GM12872 (cell line): ENCODE data around the gene KLK14.
A peak's percentile ranks its signal among the peaks of the same experiment; 100 is the strongest.

Experiments used
- TF ChIP-seq, protein P1 (sequence below): IDR thresholded peaks from 3 replicates; pipeline ENCODE4 v1.5.1; 2011; ENCODE audit warnings: low read depth, mild to moderate bottlenecking, low read length, moderate library complexity; ENCODE audit not compliant: insufficient read depth

Gene KLK14

DNA sequence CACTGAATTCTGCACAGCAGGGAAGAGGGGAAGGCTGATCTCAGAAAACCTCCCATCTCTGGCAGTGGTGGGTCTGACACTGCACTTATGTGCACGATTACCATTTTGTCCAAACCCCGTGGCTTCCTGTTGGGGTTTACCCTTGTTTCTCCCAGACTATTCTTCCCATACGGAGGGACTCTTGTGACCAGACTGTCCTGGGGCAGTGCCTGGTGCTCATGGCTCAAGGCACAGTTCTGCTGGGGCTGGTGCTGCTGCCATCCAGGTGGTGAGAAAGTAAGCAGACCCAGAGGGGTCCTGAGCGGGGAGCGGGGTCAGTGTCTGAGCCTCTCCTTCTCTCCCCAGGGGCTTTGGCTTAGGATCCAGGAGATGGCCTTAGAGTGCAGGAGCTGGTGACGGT is 36.9 kb upstream of the KLK14 start:
- TF ChIP-seq, protein P1, sequence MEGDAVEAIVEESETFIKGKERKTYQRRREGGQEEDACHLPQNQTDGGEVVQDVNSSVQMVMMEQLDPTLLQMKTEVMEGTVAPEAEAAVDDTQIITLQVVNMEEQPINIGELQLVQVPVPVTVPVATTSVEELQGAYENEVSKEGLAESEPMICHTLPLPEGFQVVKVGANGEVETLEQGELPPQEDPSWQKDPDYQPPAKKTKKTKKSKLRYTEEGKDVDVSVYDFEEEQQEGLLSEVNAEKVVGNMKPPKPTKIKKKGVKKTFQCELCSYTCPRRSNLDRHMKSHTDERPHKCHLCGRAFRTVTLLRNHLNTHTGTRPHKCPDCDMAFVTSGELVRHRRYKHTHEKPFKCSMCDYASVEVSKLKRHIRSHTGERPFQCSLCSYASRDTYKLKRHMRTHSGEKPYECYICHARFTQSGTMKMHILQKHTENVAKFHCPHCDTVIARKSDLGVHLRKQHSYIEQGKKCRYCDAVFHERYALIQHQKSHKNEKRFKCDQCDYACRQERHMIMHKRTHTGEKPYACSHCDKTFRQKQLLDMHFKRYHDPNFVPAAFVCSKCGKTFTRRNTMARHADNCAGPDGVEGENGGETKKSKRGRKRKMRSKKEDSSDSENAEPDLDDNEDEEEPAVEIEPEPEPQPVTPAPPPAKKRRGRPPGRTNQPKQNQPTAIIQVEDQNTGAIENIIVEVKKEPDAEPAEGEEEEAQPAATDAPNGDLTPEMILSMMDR: no peak

DNA sequence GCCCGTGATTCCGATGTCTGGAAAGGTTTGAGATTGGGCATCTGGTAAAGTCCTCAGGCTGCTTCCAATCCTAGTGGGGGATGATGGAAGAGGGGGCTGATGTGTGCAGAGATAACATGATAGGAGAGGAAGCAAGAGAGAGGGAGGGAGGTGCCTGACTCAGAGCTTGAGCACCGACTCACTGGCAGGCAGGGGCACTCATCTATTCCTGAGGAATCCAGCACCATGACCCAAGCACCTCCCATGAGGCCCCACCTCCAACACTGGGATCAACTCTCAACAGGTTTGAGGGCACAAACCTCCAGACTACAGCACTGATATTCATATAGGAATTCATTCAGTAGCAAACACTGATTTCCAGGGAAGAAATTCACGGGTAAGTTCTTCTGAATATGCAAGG is 36.4 kb upstream of the KLK14 start:
- TF ChIP-seq, protein P1: no peak

DNA sequence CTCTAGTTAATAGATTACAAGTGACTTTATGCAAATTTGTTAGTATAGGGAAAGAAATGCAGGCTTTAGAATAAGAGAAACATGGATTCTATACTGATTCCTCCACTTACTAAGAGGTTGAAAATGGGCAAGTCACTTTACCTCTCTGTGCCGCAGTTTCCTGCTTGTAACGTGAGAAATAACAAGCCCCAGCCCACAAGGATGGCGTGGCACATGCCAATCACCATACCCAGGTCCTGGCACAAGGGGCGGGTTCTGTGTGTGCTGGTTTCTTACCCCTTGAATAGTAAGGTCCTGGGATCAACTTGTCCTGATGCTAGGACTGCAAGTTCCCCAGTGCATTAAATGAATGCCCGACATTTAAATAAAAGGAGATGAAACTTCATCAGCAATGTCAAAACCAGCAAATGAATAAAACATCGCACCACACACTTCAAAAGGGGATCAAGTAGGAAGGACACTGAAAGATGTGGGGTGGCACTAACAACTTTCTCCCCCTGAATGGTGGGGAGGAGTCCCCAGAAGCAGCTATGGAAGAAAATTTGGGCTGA is 34.1 kb upstream of the KLK14 start:
- TF ChIP-seq, protein P1: no peak

DNA sequence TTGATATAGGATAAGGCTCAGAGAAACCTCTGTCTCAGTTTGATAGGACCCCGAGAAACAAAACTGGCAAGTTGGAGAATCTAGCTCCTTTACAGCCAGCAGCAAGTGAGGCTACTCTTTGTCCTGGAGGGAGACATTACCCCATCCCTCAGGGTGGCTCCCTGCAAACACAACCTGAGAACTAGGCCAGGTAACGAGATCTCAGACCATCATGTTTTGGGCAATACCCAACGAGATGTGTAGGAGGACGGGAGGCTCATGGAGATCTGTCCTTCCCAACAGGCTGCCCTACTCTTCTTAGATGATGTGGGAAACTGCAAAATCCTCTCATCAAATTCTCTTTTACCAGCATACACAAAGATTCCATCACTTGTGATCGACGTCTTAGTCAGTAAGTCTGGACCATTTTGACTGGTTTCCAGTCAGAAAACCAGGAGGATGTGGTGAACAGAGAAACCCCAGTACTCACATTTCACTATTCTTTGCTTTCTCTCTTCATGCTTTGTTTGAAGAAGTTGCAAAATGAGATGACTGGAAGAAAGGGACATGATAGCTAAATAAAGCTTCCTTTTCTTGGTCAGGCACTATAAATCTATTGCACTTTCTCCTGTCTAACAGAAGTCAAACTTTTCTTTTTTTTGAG is 31.5 kb upstream of the KLK14 start:
- TF ChIP-seq, protein P1: no peak

DNA sequence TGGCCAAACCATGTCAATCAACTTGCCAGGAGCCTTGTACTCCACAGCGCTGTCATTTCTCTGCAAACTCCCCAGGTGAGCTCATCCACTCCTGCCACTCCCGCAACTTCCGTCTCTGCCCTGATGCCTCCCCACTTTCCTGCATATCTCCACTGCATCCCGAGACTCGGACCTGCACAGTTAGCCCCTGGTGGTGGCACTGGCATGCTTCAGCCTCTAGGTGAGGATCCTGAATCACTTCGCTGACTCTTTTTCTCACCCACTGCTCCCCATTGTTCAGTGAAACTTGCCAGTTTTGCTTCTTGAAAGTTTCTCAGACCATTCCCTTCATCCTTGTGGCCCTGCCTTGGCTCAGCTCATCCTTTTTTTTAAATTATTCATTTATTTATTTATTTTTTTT is 28.9 kb upstream of the KLK14 start:
- TF ChIP-seq, protein P1: peak; percentile 41; the same call in 2 of the 3 replicates

DNA sequence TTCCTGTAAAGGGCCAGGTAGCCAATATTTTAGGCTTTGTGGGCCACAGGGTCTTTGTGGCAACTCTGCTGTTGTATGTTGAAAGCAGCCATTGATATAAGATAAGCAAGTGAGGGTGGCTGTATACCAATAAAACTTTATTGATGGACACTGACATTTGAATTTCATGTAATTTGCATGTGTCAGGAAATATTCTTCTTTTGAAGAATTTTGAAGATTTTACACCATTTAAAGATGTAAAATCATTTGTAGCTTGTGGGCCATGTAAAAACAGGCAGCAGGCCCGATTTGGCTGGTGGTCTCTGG is 27.9 kb upstream of the KLK14 start:
- TF ChIP-seq, protein P1: no peak

DNA sequence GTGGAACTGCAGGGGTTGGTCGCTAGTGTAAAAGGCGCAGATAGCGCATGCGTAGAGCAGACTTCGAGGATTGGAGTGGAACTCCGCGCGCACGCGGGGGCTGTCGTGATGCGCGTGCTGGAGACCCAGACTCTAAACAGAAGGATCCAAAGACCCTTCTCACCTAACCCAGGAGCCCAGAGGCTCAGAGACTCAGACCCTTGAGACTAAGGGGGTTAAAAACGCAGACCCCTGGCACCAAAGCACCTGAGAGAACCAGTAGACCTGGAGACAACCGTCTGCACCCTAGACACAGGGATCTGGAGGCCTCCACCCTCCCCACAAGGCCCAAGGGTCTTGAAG is 26.1 kb upstream of the KLK14 start:
- TF ChIP-seq, protein P1: no peak
